ENCODE data around the gene SDR39U1.

Gene SDR39U1

DNA sequence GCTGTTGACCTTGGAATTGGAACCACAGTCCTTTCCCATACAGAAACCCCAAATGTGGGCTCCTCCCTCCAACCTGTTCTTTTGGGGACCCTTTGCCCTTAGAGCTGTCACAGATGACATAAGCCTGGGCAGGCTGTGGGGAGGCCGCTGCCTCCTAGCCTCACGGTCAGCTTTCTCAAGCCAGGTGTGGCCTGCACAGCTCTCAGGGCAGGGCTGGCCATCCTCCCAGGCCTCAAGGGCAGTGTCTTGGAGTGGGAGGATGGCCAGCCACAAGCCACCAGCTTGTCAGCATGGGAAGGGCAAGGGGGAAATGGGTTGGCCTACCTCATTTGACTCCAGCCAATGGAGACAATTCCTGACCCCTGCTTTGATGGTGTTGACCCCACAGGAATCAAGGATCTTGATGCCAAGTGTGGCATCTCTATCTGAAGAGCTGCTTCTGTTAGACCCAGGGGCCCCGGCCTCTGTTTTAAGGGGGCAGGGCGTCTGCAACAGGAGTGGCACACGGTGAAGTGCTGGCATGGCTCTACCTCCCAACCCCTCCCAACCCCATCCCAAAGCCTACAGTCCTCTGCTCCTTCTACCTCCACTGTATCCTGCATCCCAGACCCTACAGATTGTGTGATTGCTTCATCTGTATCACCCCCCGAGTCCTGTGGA is 24.6 kb downstream of the SDR39U1 start:
- TF ChIP-seq, protein P1, sequence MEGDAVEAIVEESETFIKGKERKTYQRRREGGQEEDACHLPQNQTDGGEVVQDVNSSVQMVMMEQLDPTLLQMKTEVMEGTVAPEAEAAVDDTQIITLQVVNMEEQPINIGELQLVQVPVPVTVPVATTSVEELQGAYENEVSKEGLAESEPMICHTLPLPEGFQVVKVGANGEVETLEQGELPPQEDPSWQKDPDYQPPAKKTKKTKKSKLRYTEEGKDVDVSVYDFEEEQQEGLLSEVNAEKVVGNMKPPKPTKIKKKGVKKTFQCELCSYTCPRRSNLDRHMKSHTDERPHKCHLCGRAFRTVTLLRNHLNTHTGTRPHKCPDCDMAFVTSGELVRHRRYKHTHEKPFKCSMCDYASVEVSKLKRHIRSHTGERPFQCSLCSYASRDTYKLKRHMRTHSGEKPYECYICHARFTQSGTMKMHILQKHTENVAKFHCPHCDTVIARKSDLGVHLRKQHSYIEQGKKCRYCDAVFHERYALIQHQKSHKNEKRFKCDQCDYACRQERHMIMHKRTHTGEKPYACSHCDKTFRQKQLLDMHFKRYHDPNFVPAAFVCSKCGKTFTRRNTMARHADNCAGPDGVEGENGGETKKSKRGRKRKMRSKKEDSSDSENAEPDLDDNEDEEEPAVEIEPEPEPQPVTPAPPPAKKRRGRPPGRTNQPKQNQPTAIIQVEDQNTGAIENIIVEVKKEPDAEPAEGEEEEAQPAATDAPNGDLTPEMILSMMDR (IDR thresholded peaks at IDR 0.05) = no peak
- no peak overlapping the region for H3K27ac ChIP-seq
- no peak overlapping the region for H3K4me3 ChIP-seq
- DNase-seq (ENCODE audit: low spot score) = no peak

GRCh38 chr14:24416932-24417619 is 25.5 kb downstream of the SDR39U1 start:
- no peak overlapping the region for H3K27ac ChIP-seq
- TF ChIP-seq, protein P1 (IDR thresholded peaks at IDR 0.05) = no peak
- H3K4me3 ChIP-seq = no peak overlapping the region
- DNase-seq (ENCODE audit: low spot score) = no peak

DNA sequence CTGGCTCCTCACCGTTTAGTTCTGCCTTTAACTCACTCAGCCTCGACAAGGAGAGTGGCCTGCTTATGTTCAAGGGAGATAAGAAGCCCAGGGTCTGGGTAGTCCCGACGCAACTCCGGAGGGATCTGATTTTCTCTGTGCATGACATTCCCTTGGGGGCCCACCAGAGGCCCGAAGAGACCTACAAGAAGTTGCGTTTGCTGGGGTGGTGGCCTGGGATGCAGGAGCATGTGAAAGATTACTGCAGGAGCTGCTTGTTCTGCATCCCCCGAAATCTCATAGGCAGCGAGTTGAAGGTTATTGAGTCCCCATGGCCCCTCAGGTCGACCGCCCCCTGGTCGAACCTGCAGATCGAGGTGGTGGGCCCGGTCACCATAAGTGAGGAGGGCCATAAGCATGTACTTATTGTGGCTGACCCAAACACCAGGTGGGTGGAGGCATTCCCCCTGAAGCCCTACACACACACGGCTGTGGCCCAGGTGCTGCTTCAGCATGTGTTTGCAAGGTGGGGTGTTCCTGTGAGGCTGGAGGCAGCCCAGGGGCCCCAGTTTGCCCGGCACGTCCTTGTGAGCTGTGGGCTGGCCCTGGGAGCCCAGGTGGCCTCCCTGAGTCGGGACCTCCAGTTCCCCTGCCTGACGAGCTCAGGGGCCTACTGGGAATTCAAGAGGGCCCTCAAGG is 26.2 kb downstream of the SDR39U1 start:
- TF ChIP-seq, protein P1 (IDR thresholded peaks at IDR 0.05) = no peak
- Histone ChIP-seq H3K4me3 (no peak overlapping the region), H3K27ac (no peak overlapping the region)
- no peak for DNase-seq (ENCODE audit: low spot score)

GRCh38 chr14:24415421-24416253 is 26.9 kb downstream of the SDR39U1 start:
- TF ChIP-seq, protein P1 (IDR thresholded peaks at IDR 0.05) = no peak
- H3K27ac ChIP-seq = no peak overlapping the region
- DNase-seq (ENCODE audit: low spot score) = no peak
- no peak overlapping the region for H3K4me3 ChIP-seq

- TF ChIP-seq, protein P1 (IDR thresholded peaks at IDR 0.05) = no peak
- DNase-seq (ENCODE audit: low spot score) = no peak
- Histone ChIP-seq H3K27ac (no peak overlapping the region), H3K4me3 (no peak overlapping the region)
These were observed 27.7 kb downstream of the SDR39U1 start for GRCh38 chr14:24414732-24415420.

DNA sequence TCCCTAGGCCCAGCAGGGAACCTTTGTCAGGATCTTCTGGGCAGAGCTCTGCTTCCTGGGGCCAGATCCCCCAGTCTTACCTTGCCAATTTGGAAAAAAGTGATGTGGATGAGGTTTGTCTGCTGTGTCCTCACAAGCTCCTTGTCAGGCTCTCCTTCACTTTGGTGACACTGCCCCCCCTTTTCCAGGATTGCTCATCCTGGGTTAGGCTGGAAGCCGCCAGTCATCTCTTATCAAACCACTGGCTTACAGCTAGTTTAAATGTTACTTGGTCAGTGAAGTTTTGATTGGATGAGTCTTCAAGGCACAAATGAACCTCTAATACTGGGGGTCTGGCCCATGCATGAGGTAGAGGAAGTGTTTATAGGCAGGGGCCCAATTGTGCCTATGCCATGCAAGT is 28.5 kb downstream of the SDR39U1 start:
- no peak for DNase-seq (ENCODE audit: low spot score)
- H3K27ac ChIP-seq = no peak overlapping the region
- TF ChIP-seq, protein P1 (IDR thresholded peaks at IDR 0.05) = no peak
- no peak overlapping the region for H3K4me3 ChIP-seq
